ENCODE measurements around the gene METTL25.

The METTL25 gene

GRCh38 chr12:82475211-82475610 lies 116.9 kb downstream of the METTL25 start:
- WGBS (ENCODE audit: extremely low coverage, insufficient coverage, insufficient read length): no CpG with 5 or more reads among the region's 1 CpG

GRCh38 chr12:82476511-82476910 lies 118.2 kb downstream of the METTL25 start:
- DNase-seq: no peak
- no peak overlapping the region for H4K91ac ChIP-seq (ENCODE audit: low read depth, low read length)
- H3K36me3 ChIP-seq (ENCODE audit: control insufficient read depth in 1 of 2, insufficient read depth in 2 of 2, low read length in 2 of 2): no peaks in the 10 kb centered on the region
- peaks cover 2% of the 10 kb centered on the region for H3K9me3 ChIP-seq (ENCODE audit: insufficient read depth, low read depth, low read length)
- no peak overlapping the region for H3K4me2 ChIP-seq (ENCODE audit: low read length)
- no peak overlapping the region for H3K14ac ChIP-seq (ENCODE audit: low read length)
- H3K27me3 ChIP-seq (ENCODE audit: insufficient read depth, low read length): no peaks in the 10 kb centered on the region
- H3K4me3 ChIP-seq (ENCODE audit: low read depth, low read length): no peak overlapping the region
- H3K23ac ChIP-seq (ENCODE audit: low read length): no peak overlapping the region
- H4K12ac ChIP-seq (ENCODE audit: low read depth, low read length): no peak overlapping the region
- no CpG with 5 or more reads among the region's 4 CpGs for WGBS (ENCODE audit: extremely low coverage, insufficient coverage, insufficient read length)
- no peak overlapping the region for H3K27ac ChIP-seq (ENCODE audit: low read depth, low read length)
- H4K8ac ChIP-seq (ENCODE audit: low read depth, low read length): no peak overlapping the region
- no peak overlapping the region for H2BK12ac ChIP-seq (ENCODE audit: low read length)
- H2BK120ac ChIP-seq (ENCODE audit: insufficient read depth, low read length, poor library complexity): no peak overlapping the region
- no peak overlapping the region for H3K9ac ChIP-seq (ENCODE audit: low read length)
- no peak overlapping the region for H3K4ac ChIP-seq (ENCODE audit: low read depth, low read length)
- no peaks in the 10 kb centered on the region for H3K4me1 ChIP-seq (ENCODE audit: control insufficient read depth in 1 of 2, insufficient read depth in 2 of 2, low read length in 2 of 2)
- no peak overlapping the region for H2AFZ ChIP-seq (ENCODE audit: insufficient read depth, low read length, poor library complexity)
- H3K79me2 ChIP-seq (ENCODE audit: control insufficient read depth, insufficient read depth, low read length, poor library complexity): no peaks in the 10 kb centered on the region
- no peak overlapping the region for H3K18ac ChIP-seq (ENCODE audit: low read length)
- no peaks in the 10 kb centered on the region for H3K79me1 ChIP-seq (ENCODE audit: low read length)
- no peak overlapping the region for H2AK5ac ChIP-seq (ENCODE audit: low read length)
- H2BK5ac ChIP-seq (ENCODE audit: low read depth, low read length, poor library complexity): no peak overlapping the region

More at GRCh38 chr12:82475211-82475610, 116.9 kb downstream of the METTL25 start:
- Histone ChIP-seq H3K36me3 (ENCODE audit: control insufficient read depth in 1 of 2, insufficient read depth in 2 of 2, low read length in 2 of 2) (no peaks in the 10 kb centered on the region), H3K14ac (ENCODE audit: low read length) (no peak overlapping the region), H2BK5ac (ENCODE audit: low read depth, low read length, poor library complexity) (no peak overlapping the region), H3K9ac (ENCODE audit: low read length) (no peak overlapping the region), H2AFZ (ENCODE audit: insufficient read depth, low read length, poor library complexity) (no peak overlapping the region), H2AK5ac (ENCODE audit: low read length) (no peak overlapping the region), H3K4me1 (ENCODE audit: control insufficient read depth in 1 of 2, insufficient read depth in 2 of 2, low read length in 2 of 2) (no peaks in the 10 kb centered on the region), H3K4ac (ENCODE audit: low read depth, low read length) (no peak overlapping the region), H3K23ac (ENCODE audit: low read length) (no peak overlapping the region), H3K9me3 (ENCODE audit: insufficient read depth, low read depth, low read length) (peaks cover 2% of the 10 kb centered on the region), H3K18ac (ENCODE audit: low read length) (no peak overlapping the region), H3K79me2 (ENCODE audit: control insufficient read depth, insufficient read depth, low read length, poor library complexity) (no peaks in the 10 kb centered on the region), H2BK12ac (ENCODE audit: low read length) (no peak overlapping the region), H4K12ac (ENCODE audit: low read depth, low read length) (no peak overlapping the region), H3K4me3 (ENCODE audit: low read depth, low read length) (no peak overlapping the region), H4K8ac (ENCODE audit: low read depth, low read length) (no peak overlapping the region), H3K27ac (ENCODE audit: low read depth, low read length) (no peak overlapping the region), H2BK120ac (ENCODE audit: insufficient read depth, low read length, poor library complexity) (no peak overlapping the region), H3K79me1 (ENCODE audit: low read length) (no peaks in the 10 kb centered on the region), H3K4me2 (ENCODE audit: low read length) (no peak overlapping the region), H4K91ac (ENCODE audit: low read depth, low read length) (no peak overlapping the region), H3K27me3 (ENCODE audit: insufficient read depth, low read length) (no peaks in the 10 kb centered on the region)
- no peak for DNase-seq

- no CpG with 5 or more reads among the region's 1 CpG for WGBS (ENCODE audit: extremely low coverage, insufficient coverage, insufficient read length)
- no peak overlapping the region for H3K27ac ChIP-seq (ENCODE audit: low read depth, low read length)
- no peak overlapping the region for H3K4ac ChIP-seq (ENCODE audit: low read depth, low read length)
- H2BK120ac ChIP-seq (ENCODE audit: insufficient read depth, low read length, poor library complexity): no peak overlapping the region
- H4K91ac ChIP-seq (ENCODE audit: low read depth, low read length): no peak overlapping the region
- no peak overlapping the region for H3K23ac ChIP-seq (ENCODE audit: low read length)
- H3K9ac ChIP-seq (ENCODE audit: low read length): no peak overlapping the region
- no peak overlapping the region for H3K18ac ChIP-seq (ENCODE audit: low read length)
- no peak overlapping the region for H3K14ac ChIP-seq (ENCODE audit: low read length)
- no peaks in the 10 kb centered on the region for H3K79me2 ChIP-seq (ENCODE audit: control insufficient read depth, insufficient read depth, low read length, poor library complexity)
- no peak overlapping the region for H2AK5ac ChIP-seq (ENCODE audit: low read length)
- DNase-seq: no peak
- H2AFZ ChIP-seq (ENCODE audit: insufficient read depth, low read length, poor library complexity): no peak overlapping the region
- no peak overlapping the region for H3K4me2 ChIP-seq (ENCODE audit: low read length)
- no peak overlapping the region for H2BK12ac ChIP-seq (ENCODE audit: low read length)
- H4K8ac ChIP-seq (ENCODE audit: low read depth, low read length): no peak overlapping the region
- H3K9me3 ChIP-seq (ENCODE audit: insufficient read depth, low read depth, low read length): no peaks in the 10 kb centered on the region
- no peaks in the 10 kb centered on the region for H3K36me3 ChIP-seq (ENCODE audit: control insufficient read depth in 1 of 2, insufficient read depth in 2 of 2, low read length in 2 of 2)
- H2BK5ac ChIP-seq (ENCODE audit: low read depth, low read length, poor library complexity): no peak overlapping the region
- no peaks in the 10 kb centered on the region for H3K27me3 ChIP-seq (ENCODE audit: insufficient read depth, low read length)
- no peak overlapping the region for H4K12ac ChIP-seq (ENCODE audit: low read depth, low read length)
- no peak overlapping the region for H3K4me3 ChIP-seq (ENCODE audit: low read depth, low read length)
- no peaks in the 10 kb centered on the region for H3K79me1 ChIP-seq (ENCODE audit: low read length)
- H3K4me1 ChIP-seq (ENCODE audit: control insufficient read depth in 1 of 2, insufficient read depth in 2 of 2, low read length in 2 of 2): no peaks in the 10 kb centered on the region
Measured at GRCh38 chr12:82479511-82479910, 121.2 kb downstream of the METTL25 start.

GRCh38 chr12:82480606-82481005 lies 122.3 kb downstream of the METTL25 start:
- Histone ChIP-seq H2BK5ac (ENCODE audit: low read depth, low read length, poor library complexity) (no peak overlapping the region), H2AK5ac (ENCODE audit: low read length) (no peak overlapping the region), H3K9ac (ENCODE audit: low read length) (no peak overlapping the region), H3K79me1 (ENCODE audit: low read length) (no peaks in the 10 kb centered on the region), H3K4me2 (ENCODE audit: low read length) (no peak overlapping the region), H3K9me3 (ENCODE audit: insufficient read depth, low read depth, low read length) (no peaks in the 10 kb centered on the region), H4K91ac (ENCODE audit: low read depth, low read length) (no peak overlapping the region), H3K18ac (ENCODE audit: low read length) (no peak overlapping the region), H2AFZ (ENCODE audit: insufficient read depth, low read length, poor library complexity) (no peak overlapping the region), H4K8ac (ENCODE audit: low read depth, low read length) (no peak overlapping the region), H3K27me3 (ENCODE audit: insufficient read depth, low read length) (no peaks in the 10 kb centered on the region), H3K36me3 (ENCODE audit: control insufficient read depth in 1 of 2, insufficient read depth in 2 of 2, low read length in 2 of 2) (no peaks in the 10 kb centered on the region), H2BK120ac (ENCODE audit: insufficient read depth, low read length, poor library complexity) (no peak overlapping the region), H3K79me2 (ENCODE audit: control insufficient read depth, insufficient read depth, low read length, poor library complexity) (no peaks in the 10 kb centered on the region), H4K12ac (ENCODE audit: low read depth, low read length) (no peak overlapping the region), H2BK12ac (ENCODE audit: low read length) (no peak overlapping the region), H3K27ac (ENCODE audit: low read depth, low read length) (no peak overlapping the region), H3K4ac (ENCODE audit: low read depth, low read length) (no peak overlapping the region), H3K14ac (ENCODE audit: low read length) (no peak overlapping the region), H3K4me3 (ENCODE audit: low read depth, low read length) (no peak overlapping the region), H3K4me1 (ENCODE audit: control insufficient read depth in 1 of 2, insufficient read depth in 2 of 2, low read length in 2 of 2) (no peaks in the 10 kb centered on the region), H3K23ac (ENCODE audit: low read length) (no peak overlapping the region)
- WGBS (ENCODE audit: extremely low coverage, insufficient coverage, insufficient read length): no CpG with 5 or more reads among the region's 3 CpGs
- no peak for DNase-seq

Measured in trophoblast cell (in vitro differentiated cells and primary cell).